ENCODE data around the gene GNL1.
"Not testable (repeated sequence)": the region's sequence is repeated elsewhere in the genome, so short reads cannot be mapped to it uniquely, and the experiment has no call there.

GNL1 gene

GRCh38 chr6:30521952-30522351, 34.3 kb downstream of the GNL1 start:
- not testable (repeated sequence) for DNase-seq

- not testable (repeated sequence) for DNase-seq
Measured at GRCh38 chr6:30521082-30521481, 35.2 kb downstream of the GNL1 start.

GRCh38 chr6:30520522-30520921, 35.8 kb downstream of the GNL1 start:
- DNase-seq, result no peak

GRCh38 chr6:30518505-30519145, 37.7 kb downstream of the GNL1 start:
- DNase-seq, result not testable (repeated sequence)

- DNase-seq, result not testable (repeated sequence)
Measured at GRCh38 chr6:30517767-30518504, 38.4 kb downstream of the GNL1 start.

GRCh38 chr6:30516754-30517076, 39.6 kb downstream of the GNL1 start:
- DNase-seq, result not testable (repeated sequence)

GRCh38 chr6:30515944-30516753, 40.1 kb downstream of the GNL1 start:
- DNase-seq, result peak; percentile 38

GRCh38 chr6:30515106-30515505, 41.2 kb downstream of the GNL1 start:
- DNase-seq, result no peak

- no peak for DNase-seq
Measured at GRCh38 chr6:30513451-30513850, 42.8 kb downstream of the GNL1 start.

- DNase-seq, result no peak
Measured at GRCh38 chr6:30511169-30511546, 45.1 kb downstream of the GNL1 start.

- DNase-seq, result no peak
Measured at GRCh38 chr6:30510419-30511168, 45.7 kb downstream of the GNL1 start.

GRCh38 chr6:30508890-30509736, 47.2 kb downstream of the GNL1 start:
- DNase-seq, result no peak

GRCh38 chr6:30507849-30508827, 48.2 kb downstream of the GNL1 start:
- DNase-seq, result no peak

GRCh38 chr6:30500421-30501355, 55.6 kb downstream of the GNL1 start:
- no peak for DNase-seq

- DNase-seq, result not testable (repeated sequence)
Measured at GRCh38 chr6:30498705-30499104, 57.6 kb downstream of the GNL1 start.

GRCh38 chr6:30497714-30498113, 58.6 kb downstream of the GNL1 start:
- no peak for DNase-seq

- DNase-seq, result not testable (repeated sequence)
Measured at GRCh38 chr6:30497261-30497599, 59.1 kb downstream of the GNL1 start.

GRCh38 chr6:30495993-30496392, 60.3 kb downstream of the GNL1 start:
- no peak for DNase-seq

GRCh38 chr6:30495060-30495459, 61.2 kb downstream of the GNL1 start:
- DNase-seq, result not testable (repeated sequence)

Data from NCI-H146 (cell line).